ENCODE data around the gene FAM120B. TPM values are rescaled to one million over a fixed set of nuclear protein-coding genes. Genes with fewer than 3 reads are reported as not detected.

The FAM120B gene
- total RNA-seq, 1 experiment from 2014 or later, result 16.7 TPM

DNA sequence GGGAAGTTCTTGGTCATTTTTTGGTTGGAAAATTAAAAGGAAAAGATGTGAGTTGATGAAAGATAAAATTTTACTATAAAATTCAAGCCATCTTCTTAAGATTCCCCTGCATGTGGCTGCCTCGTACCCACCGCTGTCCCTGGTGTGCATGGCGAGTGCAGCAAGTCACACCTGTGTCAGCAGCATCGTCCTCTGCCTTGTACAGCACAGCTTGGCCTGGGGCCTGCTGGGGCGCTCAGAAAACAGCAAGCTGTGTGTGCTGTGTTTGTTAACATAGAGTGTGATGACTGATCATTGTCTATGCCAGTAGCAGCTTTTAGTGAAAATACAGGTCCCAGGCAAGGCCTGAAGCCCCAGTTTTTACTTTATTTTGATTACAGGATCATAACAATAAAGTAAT is 56.7 kb downstream of the FAM120B start:
- TF ChIP-seq, protein P1, sequence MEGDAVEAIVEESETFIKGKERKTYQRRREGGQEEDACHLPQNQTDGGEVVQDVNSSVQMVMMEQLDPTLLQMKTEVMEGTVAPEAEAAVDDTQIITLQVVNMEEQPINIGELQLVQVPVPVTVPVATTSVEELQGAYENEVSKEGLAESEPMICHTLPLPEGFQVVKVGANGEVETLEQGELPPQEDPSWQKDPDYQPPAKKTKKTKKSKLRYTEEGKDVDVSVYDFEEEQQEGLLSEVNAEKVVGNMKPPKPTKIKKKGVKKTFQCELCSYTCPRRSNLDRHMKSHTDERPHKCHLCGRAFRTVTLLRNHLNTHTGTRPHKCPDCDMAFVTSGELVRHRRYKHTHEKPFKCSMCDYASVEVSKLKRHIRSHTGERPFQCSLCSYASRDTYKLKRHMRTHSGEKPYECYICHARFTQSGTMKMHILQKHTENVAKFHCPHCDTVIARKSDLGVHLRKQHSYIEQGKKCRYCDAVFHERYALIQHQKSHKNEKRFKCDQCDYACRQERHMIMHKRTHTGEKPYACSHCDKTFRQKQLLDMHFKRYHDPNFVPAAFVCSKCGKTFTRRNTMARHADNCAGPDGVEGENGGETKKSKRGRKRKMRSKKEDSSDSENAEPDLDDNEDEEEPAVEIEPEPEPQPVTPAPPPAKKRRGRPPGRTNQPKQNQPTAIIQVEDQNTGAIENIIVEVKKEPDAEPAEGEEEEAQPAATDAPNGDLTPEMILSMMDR (conservative IDR thresholded peaks at IDR 0.05), result no peak
- H3K9ac ChIP-seq (ENCODE audit: extremely low read depth, insufficient read length, low read length), result no peak overlapping the region
- H4K8ac ChIP-seq (replicated peaks; ENCODE audit: insufficient read length, low read depth, low read length), result no peak overlapping the region
- no peaks in the 10 kb centered on the region for H3K79me2 ChIP-seq (ENCODE audit: insufficient read depth, low read length)
- H2BK120ac ChIP-seq (ENCODE audit: low read depth, low read length, poor library complexity, severe bottlenecking), result no peak overlapping the region
- no peak overlapping the region; a peak in 2 of 7 replicates for H3K27ac Mint-ChIP-seq
- no peaks in the 10 kb centered on the region for H3K9me3 ChIP-seq (ENCODE audit: control insufficient read depth, low read depth, low read length)
- no peaks in the 10 kb centered on the region for H4K20me1 ChIP-seq (ENCODE audit: control insufficient read depth, insufficient read depth, insufficient read length)
- no peak for DNase-seq
- H3K4ac ChIP-seq (ENCODE audit: low read depth, low read length), result no peak overlapping the region
- no peak overlapping the region for H2AK5ac ChIP-seq (ENCODE audit: insufficient read length, low read length)
- H3K4me1 Mint-ChIP-seq, result peaks cover 2 to 13% of the 10 kb centered on the region in 2 experiments; a peak in 2 of 4 replicates
- H2BK20ac ChIP-seq (ENCODE audit: low read depth, low read length, poor library complexity, severe bottlenecking), result no peak overlapping the region
- no peaks in the 10 kb centered on the region for H3K79me1 ChIP-seq (ENCODE audit: insufficient read depth, low read depth, low read length, poor library complexity, severe bottlenecking)
- no peak overlapping the region for H3K56ac ChIP-seq (ENCODE audit: insufficient read length, low read depth, low read length)
- WGBS (ENCODE audit: extremely low coverage, insufficient read length, low lambda C conversion rate), result no CpG with 5 or more reads among the region's 5 CpGs
- no peak overlapping the region for H2BK12ac ChIP-seq (ENCODE audit: insufficient read length, low read depth, low read length)
- H3K36me3 Mint-ChIP-seq (ENCODE audit: insufficient read depth in 1 of 3, low read depth in 3 of 3), result peaks cover 0 to 8% (median 7%) of the 10 kb centered on the region in 3 experiments; a peak in 2 of 7 replicates
- H3K23me2 ChIP-seq (ENCODE audit: insufficient read length, low read depth, low read length, poor library complexity, severe bottlenecking), result no peaks in the 10 kb centered on the region
- H4K5ac ChIP-seq (ENCODE audit: insufficient read length, low read depth, low read length), result no peak overlapping the region
- H3K27me3 Mint-ChIP-seq (ENCODE audit: low read depth), result no peaks in the 10 kb centered on the region
- no peak overlapping the region for H3K23ac ChIP-seq (ENCODE audit: insufficient read length, low read depth, low read length)
- H3K18ac ChIP-seq (ENCODE audit: insufficient read length, low read depth, low read length), result no peak overlapping the region
- no peak overlapping the region for H3K14ac ChIP-seq (ENCODE audit: insufficient read depth, low read length)
- H3K27ac ChIP-seq (ENCODE audit: insufficient read length, low read depth, low read length), result no peak overlapping the region
- no peak overlapping the region for H2BK15ac ChIP-seq (ENCODE audit: low read depth, low read length)
- no peak overlapping the region for H2AFZ ChIP-seq (ENCODE audit: low read length)
- H2BK5ac ChIP-seq (ENCODE audit: insufficient read length, low read length), result no peak overlapping the region
- no peak overlapping the region for H3T11ph ChIP-seq (ENCODE audit: low read length)
- H3K4me1 ChIP-seq (ENCODE audit: insufficient read depth, low read length), result no peaks in the 10 kb centered on the region
- H3K4me3 Mint-ChIP-seq, result no peak overlapping the region
- H4K91ac ChIP-seq (ENCODE audit: insufficient read length, low read depth, low read length), result no peak overlapping the region
- no peak overlapping the region for H3K4me2 ChIP-seq (ENCODE audit: insufficient read depth, insufficient read length, low read length)
- H3K27me3 ChIP-seq (ENCODE audit: insufficient read depth, low read length), result no peaks in the 10 kb centered on the region
- H3K9me3 Mint-ChIP-seq, result no peaks in the 10 kb centered on the region

Data from H9 (cell line).